GM19099 (cell line): ENCODE results near the gene CCDC122.

Experiments
- POLR2A ChIP-seq: IDR thresholded peaks from 3 replicates; pipeline ENCODE4 v1.6.1; 2011; ENCODE audit warnings: low read depth; ENCODE audit not compliant: insufficient read length; ENCODE audit errors: extremely low read depth

CCDC122 gene

GRCh38 chr13:43846496-43847158 lies 32.9 kb downstream of the CCDC122 start:
- TF ChIP-seq POLR2A = no peak

GRCh38 chr13:43838909-43839308 lies 40.6 kb downstream of the CCDC122 start:
- no peak for TF ChIP-seq POLR2A

GRCh38 chr13:43835701-43836100 lies 43.8 kb downstream of the CCDC122 start:
- TF ChIP-seq POLR2A = no peak

GRCh38 chr13:43831088-43831487 lies 48.5 kb downstream of the CCDC122 start:
- TF ChIP-seq POLR2A = no peak

- TF ChIP-seq POLR2A = no peak
Observed at GRCh38 chr13:43830497-43830881, 49.1 kb downstream of the CCDC122 start.

- no peak for TF ChIP-seq POLR2A
Observed at GRCh38 chr13:43822969-43823368, 56.6 kb downstream of the CCDC122 start.

- no peak for TF ChIP-seq POLR2A
Observed at GRCh38 chr13:43816401-43816889, 63.1 kb downstream of the CCDC122 start.

GRCh38 chr13:43815204-43815603 lies 64.3 kb downstream of the CCDC122 start:
- no peak for TF ChIP-seq POLR2A

- TF ChIP-seq POLR2A = no peak
Observed at GRCh38 chr13:43808676-43809075, 70.9 kb downstream of the CCDC122 start.

GRCh38 chr13:43805681-43806128 lies 73.8 kb downstream of the CCDC122 start:
- TF ChIP-seq POLR2A = no peak

- no peak for TF ChIP-seq POLR2A
Observed at GRCh38 chr13:43805071-43805468, 74.5 kb downstream of the CCDC122 start.

GRCh38 chr13:43804461-43805070 lies 75.0 kb downstream of the CCDC122 start:
- TF ChIP-seq POLR2A = no peak

- no peak for TF ChIP-seq POLR2A
Observed at GRCh38 chr13:43802511-43802910, 77.0 kb downstream of the CCDC122 start.

- no peak for TF ChIP-seq POLR2A
Observed at GRCh38 chr13:43800828-43801227, 78.7 kb downstream of the CCDC122 start.

- no peak for TF ChIP-seq POLR2A
Observed at GRCh38 chr13:43799191-43799590, 80.3 kb downstream of the CCDC122 start.

GRCh38 chr13:43797869-43798268 lies 81.7 kb downstream of the CCDC122 start:
- TF ChIP-seq POLR2A = no peak
